Prostate gland (tissue), 2 donors: ENCODE data around the gene HSPD1. TPM values are rescaled to one million over a fixed set of nuclear protein-coding genes. Genes with fewer than 3 reads are reported as not detected.

Experiments used
- DNase-seq: peaks from one replicate; pipeline ENCODE4 v3.0.0-alpha.2; 2019; ENCODE audit warnings: low spot score
- H3K27ac ChIP-seq, 2 donors: fragments of 200-600 bp; sonication (generic); 2 replicates each; pipeline ENCODE4 v1.5.1; 2017 to 2019
- H3K27me3 ChIP-seq: fragments of 200-600 bp; sonication (generic); replicated peaks from 2 replicates; pipeline ENCODE4 v1.5.1; 2019; ENCODE audit not compliant: insufficient read depth
- H3K36me3 ChIP-seq, 2 donors: fragments of 200-600 bp; sonication (generic); 1 replicate in 1 of 2; 2 replicates in 1 of 2; pipeline versions ENCODE4 v1.5.1 to v1.8.1; 2017 to 2019
- H3K4me1 ChIP-seq: fragments of 200-600 bp; sonication (generic); replicated peaks from 2 replicates; pipeline ENCODE4 v1.5.1; 2019
- H3K4me3 ChIP-seq, 2 donors: fragments of 200-600 bp; sonication (generic); 2 replicates each; pipeline ENCODE4 v1.5.1; 2017 to 2019
- H3K9me3 ChIP-seq: fragments of 200-600 bp; sonication (generic); 2 replicates; pipeline ENCODE4 v1.5.1; 2017
- CTCF ChIP-seq, 4 experiments: fragments of 200-600 bp in 2 of 4; fragments of 450-650 bp in 2 of 4; sonication (generic) in 2 of 4; IDR thresholded peaks; 1 replicate in 3 of 4; 2 replicates in 1 of 4; pipeline ENCODE4 v1.5.1; 2016 to 2019; ENCODE audit warnings: antibody characterized with exemption in 4 of 4, mild to moderate bottlenecking in 2 of 4, moderate library complexity in 2 of 4
- POLR2A ChIP-seq: fragments of 450-650 bp; IDR thresholded peaks from one replicate; pipeline ENCODE4 v1.6.1; 2016; ENCODE audit warnings: antibody characterized with exemption, mild to moderate bottlenecking
- POLR2AphosphoS5 ChIP-seq: sonication (generic); formaldehyde crosslinking; IDR thresholded peaks from one replicate; pipeline ENCODE4 v1.6.1; 2017; ENCODE audit warnings: antibody characterized with exemption
- WGBS: methylation state at CpG from one replicate; pipeline ENCODE4 v1.1.5; 2018; 5-methylcytosine and 5-hydroxymethylcytosine counted together
- intact Hi-C: fragments of 100-400 bp; cut with DNase I; formaldehyde crosslinking; loops from one replicate; pipeline ENCODE4 v1.14.2; 2022
- total RNA-seq, 2 donors: library from RNA; depleted of rRNA; stranded (reverse); fragments of >200 nt; gene quantifications; one replicate each; pipeline ENCODE4 v1.1.0, GENCODE V29; 2016

Gene HSPD1
- total RNA-seq, 2 donors from 2014 or later, result 95.5 to 110 TPM

GRCh38 chr2:197502685-197503084 lies 3.0 kb upstream of the HSPD1 start:
- no peak for DNase-seq
- WGBS, result 76% methylated on average over 4 of the region's 4 CpGs
- H3K4me1 ChIP-seq, result no peaks in the 10 kb centered on the region
- H3K27ac ChIP-seq, result peak overlapping the region; percentile 99 to 100
- intact Hi-C loops, result loop anchor here (5.0 kb wide), 1 partner anchor 50 kb away; the partner anchor contains the start of gene COQ10B
- TF ChIP-seq POLR2A, result no peak
- TF ChIP-seq CTCF (IDR thresholded peaks at IDR 0.05), result no peak
- no peak for TF ChIP-seq POLR2AphosphoS5
- H3K36me3 ChIP-seq, result no peaks in the 10 kb centered on the region
- H3K4me3 ChIP-seq, result no peak overlapping the region
- no peaks in the 10 kb centered on the region for H3K27me3 ChIP-seq
- H3K9me3 ChIP-seq, result no peaks in the 10 kb centered on the region

GRCh38 chr2:197502201-197502600 lies 2.6 kb upstream of the HSPD1 start:
- no peaks in the 10 kb centered on the region for H3K36me3 ChIP-seq
- peak overlapping the region; percentile 99 to 100 for H3K27ac ChIP-seq
- H3K4me3 ChIP-seq, result peak overlapping the region in 1 of 2 donors; percentile 93
- H3K4me1 ChIP-seq, result no peaks in the 10 kb centered on the region
- DNase-seq, result peak; percentile 55
- intact Hi-C loops, result loop anchor here (5.0 kb wide), 1 partner anchor 50 kb away; the partner anchor contains the start of gene COQ10B
- no peak for TF ChIP-seq POLR2A
- no peak for TF ChIP-seq CTCF (IDR thresholded peaks at IDR 0.05)
- peak; percentile 81 for TF ChIP-seq POLR2AphosphoS5
- H3K9me3 ChIP-seq, result no peaks in the 10 kb centered on the region
- H3K27me3 ChIP-seq, result no peaks in the 10 kb centered on the region
- WGBS, result 38% methylated on average over 4 of the region's 4 CpGs

- intact Hi-C loops, result loop anchor here (5.0 kb wide), 1 partner anchor 48 kb away; the partner anchor contains the start of gene COQ10B
- Histone ChIP-seq H3K4me3 (peak overlapping the region; percentile 85 to 93), H3K27me3 (no peaks in the 10 kb centered on the region), H3K9me3 (no peaks in the 10 kb centered on the region), H3K4me1 (no peaks in the 10 kb centered on the region), H3K36me3 (no peaks in the 10 kb centered on the region), H3K27ac (peak overlapping the region; percentile 99 to 100)
- TF ChIP-seq CTCF (IDR thresholded peaks at IDR 0.05) (no peak), POLR2A (peak; percentile 13)
- peak; percentile 5 for DNase-seq
- WGBS, result 0% methylated on average over 30 of the region's 30 CpGs
These were observed 977 bp upstream of the HSPD1 start for GRCh38 chr2:197500503-197501131.

- Histone ChIP-seq H3K36me3 (no peaks in the 10 kb centered on the region), H3K27ac (peak overlapping the region; percentile 99 to 100), H3K4me1 (no peaks in the 10 kb centered on the region), H3K9me3 (no peaks in the 10 kb centered on the region), H3K4me3 (peak overlapping the region; percentile 85 to 93), H3K27me3 (no peaks in the 10 kb centered on the region)
- intact Hi-C loops, result loop anchor here (2.0 to 10.0 kb wide), 2 partner anchors 64 to 206 kb away; partner anchors contain the start of genes MARS2 and SF3B1
- WGBS, result under 1% methylated on average over 46 of the region's 46 CpGs
- TF ChIP-seq CTCF (IDR thresholded peaks at IDR 0.05), result no peak
- TF ChIP-seq POLR2AphosphoS5, result peak; percentile 4
- TF ChIP-seq POLR2A, result peak; percentile 26
- peak; percentile 50 for DNase-seq
These were observed 575 bp downstream of the HSPD1 start for GRCh38 chr2:197498937-197499593.
